ENCODE measurements around the gene TCP11. TPM values are rescaled to one million over a fixed set of nuclear protein-coding genes. Genes with fewer than 3 reads are reported as not detected.

The TCP11 gene
- total RNA-seq, 4 donors from 2014 or later = not detected

GRCh38 chr6:35146453-35146852 is 5.3 kb upstream of the TCP11 start:
- Histone ChIP-seq H3K9me3 (no peaks in the 10 kb centered on the region), H3K27ac (no peak overlapping the region), H3K36me3 (no peaks in the 10 kb centered on the region), H3K27me3 (no peaks in the 10 kb centered on the region), H3K4me3 (no peak overlapping the region), H3K4me1 (peaks cover 0 to under 1% (median 0%) of the 10 kb centered on the region in 4 donors)
- peak in 1 of 3 donors; percentile 59 for DNase-seq
- TF ChIP-seq POLR2A (IDR thresholded peaks at IDR 0.05) = no peak
- TF ChIP-seq CTCF (IDR thresholded peaks at IDR 0.05) = peak in 4 of 6 experiments; percentile 25 to 59 (median 52)

- no peaks in the 10 kb centered on the region for H3K9me3 ChIP-seq
- no peaks in the 10 kb centered on the region for H3K27me3 ChIP-seq
- no peaks in the 10 kb centered on the region for H3K36me3 ChIP-seq
- no peak overlapping the region for H3K4me3 ChIP-seq
- no peak for TF ChIP-seq CTCF (IDR thresholded peaks at IDR 0.05)
- TF ChIP-seq POLR2A (IDR thresholded peaks at IDR 0.05) = no peak
- H3K4me1 ChIP-seq = peaks cover 0 to 8% (median 3%) of the 10 kb centered on the region in 4 donors
- no peak for DNase-seq
- H3K27ac ChIP-seq = no peak overlapping the region
These were observed 4.6 kb upstream of the TCP11 start for GRCh38 chr6:35145757-35146156.

- Histone ChIP-seq H3K9me3 (no peaks in the 10 kb centered on the region), H3K27me3 (no peaks in the 10 kb centered on the region), H3K36me3 (no peaks in the 10 kb centered on the region), H3K27ac (no peak overlapping the region), H3K4me3 (no peak overlapping the region), H3K4me1 (peaks cover 0 to 8% (median 5%) of the 10 kb centered on the region in 4 donors)
- DNase-seq = no peak
- no peak for TF ChIP-seq POLR2A (IDR thresholded peaks at IDR 0.05)
- no peak for TF ChIP-seq CTCF (IDR thresholded peaks at IDR 0.05)
These were observed 1.7 kb upstream of the TCP11 start for GRCh38 chr6:35142588-35143569.

GRCh38 chr6:35140639-35141006 is 516 bp downstream of the TCP11 start:
- Histone ChIP-seq H3K27me3 (no peaks in the 10 kb centered on the region), H3K36me3 (no peaks in the 10 kb centered on the region), H3K27ac (no peak overlapping the region), H3K4me1 (peaks cover 0 to 8% (median 5%) of the 10 kb centered on the region in 4 donors), H3K4me3 (peak overlapping the region in 2 of 4 donors; percentile 10 to 24), H3K9me3 (no peaks in the 10 kb centered on the region)
- DNase-seq = no peak
- TF ChIP-seq CTCF (IDR thresholded peaks at IDR 0.05) = no peak
- TF ChIP-seq POLR2A (IDR thresholded peaks at IDR 0.05) = no peak

GRCh38 chr6:35139924-35140638 is 1.1 kb downstream of the TCP11 start:
- H3K4me1 ChIP-seq = peaks cover 0 to 8% (median 5%) of the 10 kb centered on the region in 4 donors
- no peak overlapping the region for H3K4me3 ChIP-seq
- H3K27ac ChIP-seq = no peak overlapping the region
- TF ChIP-seq CTCF (IDR thresholded peaks at IDR 0.05) (peak; percentile 42 to 95 (median 86)), POLR2A (IDR thresholded peaks at IDR 0.05) (no peak)
- H3K36me3 ChIP-seq = no peaks in the 10 kb centered on the region
- H3K9me3 ChIP-seq = no peaks in the 10 kb centered on the region
- peak in 1 of 3 donors; percentile 75 for DNase-seq
- no peaks in the 10 kb centered on the region for H3K27me3 ChIP-seq

Data from Peyer's patch (tissue), 4 donors.